GM12878 (cell line): ENCODE results near the gene IL23R. TPM values are rescaled to one million over a fixed set of nuclear protein-coding genes. Genes with fewer than 3 reads are reported as not detected.

Experiments used
- ATAC-seq: fragments of 200-7000 bp; cut with Tn5 transposase; 3 replicates; pipeline ENCODE4 v1.9.1; 2020; ENCODE audit warnings: mild to moderate bottlenecking, moderate library complexity
- BruUV-seq: library from RNA; stranded (reverse); fragments of 400-500 nt; replicated peaks from 2 replicates; lab custom pipeline; 2021; lab: Mats Ljungman, UMichigan
- CTCF ChIA-PET: fragments of 300-600 bp; sonication (Branson Sonifier 250); formaldehyde crosslinking; extraction: SDS; loops from one replicate; lab custom pipeline; 2021; ENCODE audit warnings: inconsistent platforms; lab: Yijun Ruan, JAX
- POLR2A ChIA-PET: fragments of 350-600 bp; formaldehyde crosslinking; extraction: SDS; loops from one replicate; lab custom pipeline; 2021; ENCODE audit warnings: inconsistent platforms; lab: Charles Lee
- RAD21 ChIA-PET: fragments of 300-600 bp; sonication (Branson Sonifier 250); formaldehyde crosslinking; loops from one replicate; lab custom pipeline; 2023; ENCODE audit warnings: antibody characterized with exemption; ENCODE audit not compliant: unreplicated experiment; lab: Charles Lee
- SMC1A ChIA-PET: fragments of 300-600 bp; sonication (Branson Sonifier 250); formaldehyde crosslinking; loops from one replicate; lab custom pipeline; 2023; ENCODE audit not compliant: unreplicated experiment, uncharacterized antibody; lab: Charles Lee
- DNase-seq: peaks from one replicate; pipeline ENCODE4 v3.0.0-alpha.2; 2011; ENCODE audit warnings: low read depth, low spot score
- FAIRE-seq: peaks from 3 replicates; lab custom pipeline; 2011; peaks lifted over from hg19 to GRCh38; lab: Jason Lieb, UNC
- H2AFZ ChIP-seq: 2 replicates; pipeline ENCODE4 v1.6.0; 2011; ENCODE audit warnings: low read depth, low read length, control low read depth; ENCODE audit not compliant: control insufficient read depth
- H3K27ac ChIP-seq: 2 replicates; pipeline ENCODE4 v1.5.1; 2011; ENCODE audit warnings: control low read depth; ENCODE audit not compliant: control insufficient read depth, insufficient read depth
- H3K27me3 ChIP-seq, 2 experiments: replicated peaks in 1 of 2; 2 replicates each; pipeline versions ENCODE4 v1.6.0 to v1.6.1; 2011; ENCODE audit warnings: low read length in 1 of 2; ENCODE audit not compliant: control insufficient read depth in 2 of 2, insufficient read depth in 2 of 2
- H3K36me3 ChIP-seq, 2 experiments: 2 replicates each; pipeline ENCODE4 v1.5.1; 2011; ENCODE audit warnings: low read length in 1 of 2; ENCODE audit not compliant: control insufficient read depth in 2 of 2, insufficient read depth in 2 of 2
- H3K4me1 ChIP-seq: 2 replicates; pipeline ENCODE4 v1.6.1; 2011; ENCODE audit warnings: mild to moderate bottlenecking, low read length, moderate library complexity, mixed read lengths; ENCODE audit not compliant: control insufficient read depth, insufficient read depth
- H3K4me2 ChIP-seq: 2 replicates; pipeline ENCODE4 v1.6.0; 2011; ENCODE audit warnings: control low read depth; ENCODE audit not compliant: control insufficient read depth, insufficient read depth
- H3K4me3 ChIP-seq: fragments of 200-600 bp; sonication (generic); 2 replicates; pipeline ENCODE4 v1.5.1; 2016
- H3K79me2 ChIP-seq: 2 replicates; pipeline ENCODE4 v1.6.0; 2011; ENCODE audit warnings: low read length; ENCODE audit not compliant: control insufficient read depth, insufficient read depth
- H3K9ac ChIP-seq: 2 replicates; pipeline ENCODE4 v1.8.0; 2011; ENCODE audit warnings: low read length, control low read depth, mixed read lengths; ENCODE audit not compliant: control insufficient read depth, insufficient read depth
- H3K9me3 ChIP-seq: replicated peaks from 3 replicates; pipeline ENCODE4 v1.5.1; 2011; ENCODE audit warnings: mild to moderate bottlenecking, low read length; ENCODE audit not compliant: control insufficient read depth, insufficient read depth
- H4K20me1 ChIP-seq: 2 replicates; pipeline ENCODE4 v1.6.0; 2011; ENCODE audit not compliant: control insufficient read depth, insufficient read depth
- ATF3 ChIP-seq: IDR thresholded peaks from 2 replicates; pipeline ENCODE4 v1.6.1; 2011; ENCODE audit warnings: low read depth, mild to moderate bottlenecking, low read length, moderate library complexity, borderline replicate concordance; ENCODE audit errors: extremely low read depth
- CBFB ChIP-seq: IDR thresholded peaks from 2 replicates; pipeline ENCODE4 v1.6.1; 2016; ENCODE audit warnings: antibody characterized with exemption, low read depth
- DPF2 ChIP-seq: fragments of 450-650 bp; IDR thresholded peaks from 2 replicates; pipeline ENCODE4 v1.6.1; 2017; ENCODE audit warnings: mild to moderate bottlenecking
- EGR1 ChIP-seq, 2 experiments: IDR thresholded peaks; 1 replicate in 1 of 2; 2 replicates in 1 of 2; pipeline ENCODE4 v1.6.1; 2011 to 2012; ENCODE audit warnings: low read depth in 2 of 2, low read length in 2 of 2, borderline replicate concordance in 1 of 2, mild to moderate bottlenecking in 1 of 2, moderate library complexity in 1 of 2
- EP300 ChIP-seq, 2 experiments: fragments of 150-350 bp in 1 of 2; IDR thresholded peaks; 2 replicates each; pipeline ENCODE4 v1.6.1; 2011 to 2012; ENCODE audit warnings: low read depth in 2 of 2, low read length in 2 of 2, borderline replicate concordance in 1 of 2, improper control_type of control experiment in 1 of 2, inconsistent platforms in 1 of 2; ENCODE audit not compliant: control insufficient read depth in 1 of 2
- ETV6 ChIP-seq, 2 experiments: fragments of 450-650 bp in 1 of 2; IDR thresholded peaks in 1 of 2; conservative IDR thresholded peaks in 1 of 2; 2 replicates each; pipeline ENCODE4 v1.6.1; 2014; ENCODE audit warnings: antibody characterized with exemption in 1 of 2, borderline replicate concordance in 1 of 2, low read depth in 1 of 2, mild to moderate bottlenecking in 1 of 2, moderate library complexity in 1 of 2
- MTA2 ChIP-seq: fragments of 450-650 bp; IDR thresholded peaks from 2 replicates; pipeline ENCODE4 v1.6.1; 2016; ENCODE audit warnings: low read depth, mild to moderate bottlenecking, moderate library complexity
- NR2F1 ChIP-seq: fragments of 450-650 bp; conservative IDR thresholded peaks from 2 replicates; pipeline ENCODE4 v1.6.1; 2017; ENCODE audit warnings: mild to moderate bottlenecking
- PKNOX1 ChIP-seq: fragments of 450-650 bp; IDR thresholded peaks from 2 replicates; pipeline ENCODE4 v1.6.1; 2016; ENCODE audit warnings: mild to moderate bottlenecking
- RCOR1 ChIP-seq: conservative IDR thresholded peaks from 2 replicates; pipeline ENCODE4 v1.6.1; 2012; ENCODE audit warnings: low read depth, low read length, improper control_type of control experiment
- RELA ChIP-seq: fragments of 450-650 bp; IDR thresholded peaks from 2 replicates; pipeline ENCODE4 v1.8.0; 2014; ENCODE audit warnings: borderline replicate concordance; ENCODE audit not compliant: partially characterized antibody
- RELB ChIP-seq: fragments of 450-650 bp; IDR thresholded peaks from 2 replicates; pipeline ENCODE4 v1.6.1; 2017; ENCODE audit warnings: low read depth, mild to moderate bottlenecking, moderate library complexity
- SIN3A ChIP-seq: IDR thresholded peaks from 2 replicates; pipeline ENCODE4 v1.6.1; 2012; ENCODE audit warnings: low read depth, low read length, improper control_type of control experiment
- SP1 ChIP-seq: IDR thresholded peaks from one replicate; pipeline ENCODE4 v1.6.1; 2011; ENCODE audit warnings: low read depth, low read length
- YY1 ChIP-seq: IDR thresholded peaks from 2 replicates; pipeline ENCODE4 v1.6.1; 2011; ENCODE audit warnings: low read depth, mild to moderate bottlenecking, low read length
- ZBED1 ChIP-seq: IDR thresholded peaks from 2 replicates; pipeline ENCODE4 v1.6.1; 2016; ENCODE audit warnings: borderline replicate concordance
- WGBS: methylation state at CpG from one replicate; pipeline ENCODE4 v1.1.6; 2016; ENCODE audit warnings: low lambda C conversion rate; ENCODE audit not compliant: insufficient replicate concordance, insufficient coverage; ENCODE audit errors: missing lambda C conversion rate; 5-methylcytosine and 5-hydroxymethylcytosine counted together
- in situ Hi-C: fragments of 300-500 bp; cut with MboI; formaldehyde crosslinking; loops from 9 replicates; pipeline ENCODE4 v1.14.3; 2018; ENCODE audit warnings: mixed read lengths
- intact Hi-C: fragments of 100-400 bp; cut with micrococcal nuclease; formaldehyde crosslinking; loops from one replicate; pipeline ENCODE4 v1.14.2; 2022; ENCODE audit not compliant: unreplicated experiment
- polyA plus RNA-seq, 11 experiments: library from polyadenylated mRNA; depleted of rRNA in 4 of 11; unstranded in 6 of 11; stranded (reverse) in 5 of 11; fragments of >200 nt; fragmentation: Nextera tagmentation in 4 of 11; fragmentation: Illumina TruSeq in 1 of 11; extraction: Ambion mirVana in 4 of 11; extraction: Trizol in 1 of 11; gene quantifications; 1 replicate in 1 of 11; 2 replicates in 10 of 11; pipeline versions ENCODE4 v1.2.1 to v1.2.3, GENCODE V29; 2011 to 2016; ENCODE audit warnings: inconsistent platforms in 2 of 11, missing spikeins in 2 of 11, low read depth in 1 of 11
- total RNA-seq, 4 experiments: library from RNA; depleted of rRNA in 3 of 4; stranded (reverse); fragments of >200 nt in 3 of 4; fragmentation: Illumina TruSeq in 1 of 4; extraction: Trizol in 1 of 4; gene quantifications; 2 replicates each; pipeline versions ENCODE4 v1.2.1 to v1.2.3, GENCODE V29; 2013 to 2021

Gene IL23R
- total and polyA plus RNA-seq, 10 of the 15 experiments (the other 5 are each of a cell fraction or from before 2014, with no cell fraction given), result 0.16 to 6.4 (median 0.59) TPM

- TF ChIP-seq PKNOX1, result no peak
- TF ChIP-seq, all 136 proteins: peak for 15
Measured at GRCh38 chr1:67285780-67286488, 119.7 kb downstream of the IL23R start (continued).

- POLR2A ChIA-PET, result no interaction called here
- no peaks in the 10 kb centered on the region for H3K79me2 ChIP-seq
- no peak for FAIRE-seq
Measured at GRCh38 chr1:67290236-67290635, 124.0 kb downstream of the IL23R start.

More at GRCh38 chr1:67290236-67290635, 124.0 kb downstream of the IL23R start:
- Histone ChIP-seq H3K4me1 (peaks cover 2% of the 10 kb centered on the region; the same call in 1 of the 2 replicates), H3K9me3 (no peaks in the 10 kb centered on the region; the same call in 2 of the 3 replicates), H3K27ac (no peak overlapping the region), H4K20me1 (no peaks in the 10 kb centered on the region), H2AFZ (no peak overlapping the region), H3K4me3 (no peak overlapping the region), H3K9ac (no peak overlapping the region)
- ChIA-PET RAD21 (no interaction called here), SMC1A (no interaction called here)
- 0% methylated on average over 4 of the region's 4 CpGs for WGBS
- TF ChIP-seq NR2F1 (no peak), MTA2 (no peak), RELA (no peak), YY1 (no peak), RELB (no peak), ATF3 (no peak), EGR1 (IDR thresholded peaks at IDR 0.05; ENCODE audit: borderline replicate concordance in 1 of 2, low read depth in 2 of 2, low read length in 2 of 2) (no peak), SIN3A (no peak), ZBED1 (no peak), RCOR1 (no peak), CBFB (no peak), DPF2 (no peak), EP300 (IDR thresholded peaks at IDR 0.05; ENCODE audit: borderline replicate concordance in 1 of 2, control insufficient read depth in 1 of 2, low read depth in 2 of 2, low read length in 2 of 2) (no peak), ETV6 (conservative IDR thresholded peaks at IDR 0.05 in 1 of 2, IDR thresholded peaks at IDR 0.05 in 1 of 2; ENCODE audit: borderline replicate concordance in 1 of 2, low read depth in 1 of 2) (no peak), SP1 (no peak)
- TF ChIP-seq, all 136 proteins: peak for 0
- intact Hi-C loops, result no loop called here
- H3K36me3 ChIP-seq, result no peaks in the 10 kb centered on the region
- CTCF ChIA-PET, result no interaction called here
- H3K27me3 ChIP-seq, result peaks cover 0 to 2% of the 10 kb centered on the region in 2 experiments; a peak in 2 of 4 replicates
- DNase-seq (no peak), ATAC-seq (no peak)
- in situ Hi-C loops, result no loop called here
- no peak overlapping the region for H3K4me2 ChIP-seq
- no TSS peak for BruUV-seq
